Measurements from ENCODE around the gene TRPM3. TPM values are rescaled to one million over a fixed set of nuclear protein-coding genes. Genes with fewer than 3 reads are reported as not detected.

The TRPM3 gene
- polyA plus RNA-seq, 6 donors from 2014 or later = not detected

DNA sequence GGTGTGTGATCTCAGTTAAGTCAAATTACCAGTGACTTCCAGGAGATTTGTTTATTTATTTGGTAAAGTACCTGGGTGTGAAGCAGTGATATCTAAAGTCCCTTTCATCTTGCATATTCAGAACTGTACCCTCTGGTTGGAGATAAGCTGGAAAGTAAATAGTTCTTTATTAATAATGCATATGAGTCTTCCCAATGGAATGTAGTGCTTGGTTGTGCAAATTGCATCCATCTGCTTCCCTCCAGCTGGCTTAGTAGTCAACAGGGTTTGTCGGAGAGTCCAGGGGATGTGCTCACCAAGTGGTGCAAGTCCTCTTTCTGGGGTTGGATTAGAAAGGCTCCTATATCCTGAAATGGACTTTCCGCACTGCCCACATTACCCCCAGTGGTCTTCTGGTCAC, 42.0 kb downstream of the TRPM3 start:
- peaks cover 0 to 9% (median 3%) of the 10 kb centered on the region in 7 donors for H3K9me3 Mint-ChIP-seq
- DNase-seq = no peak
- no peaks in the 10 kb centered on the region for H3K4me1 Mint-ChIP-seq
- H3K36me3 Mint-ChIP-seq = no peaks in the 10 kb centered on the region
- no peak overlapping the region for H3K27ac Mint-ChIP-seq
- no peak overlapping the region for H3K4me3 Mint-ChIP-seq
- no peak for ATAC-seq (ENCODE audit: low read depth in 2 of 2)
- H3K27me3 Mint-ChIP-seq = no peaks in the 10 kb centered on the region

DNA sequence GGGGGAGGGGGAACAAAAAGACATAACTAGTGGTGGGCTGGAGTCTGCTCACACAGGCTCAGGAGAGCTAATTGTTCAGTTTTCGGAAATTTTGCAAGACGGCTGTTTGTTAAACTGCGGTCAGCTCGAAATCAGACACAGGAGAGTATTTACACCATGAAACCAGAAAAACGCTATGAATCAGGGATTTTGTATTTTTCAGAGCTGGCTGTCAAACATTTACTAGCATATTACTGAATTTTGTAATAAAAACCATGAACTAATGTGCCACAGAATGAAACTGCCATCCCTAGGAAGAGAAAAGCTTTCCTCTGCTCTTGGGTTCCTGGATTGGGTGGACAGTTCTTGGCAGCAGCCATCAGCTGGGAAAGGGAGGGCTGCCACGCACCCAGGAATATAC, 45.3 kb downstream of the TRPM3 start:
- Mint-ChIP-seq H3K36me3 (no peaks in the 10 kb centered on the region), H3K4me3 (no peak overlapping the region), H3K9me3 (peaks cover 0 to 9% (median 1%) of the 10 kb centered on the region in 7 donors), H3K27ac (no peak overlapping the region), H3K4me1 (no peaks in the 10 kb centered on the region), H3K27me3 (no peaks in the 10 kb centered on the region)
- no peak for DNase-seq
- ATAC-seq (ENCODE audit: low read depth in 2 of 2) = no peak

DNA sequence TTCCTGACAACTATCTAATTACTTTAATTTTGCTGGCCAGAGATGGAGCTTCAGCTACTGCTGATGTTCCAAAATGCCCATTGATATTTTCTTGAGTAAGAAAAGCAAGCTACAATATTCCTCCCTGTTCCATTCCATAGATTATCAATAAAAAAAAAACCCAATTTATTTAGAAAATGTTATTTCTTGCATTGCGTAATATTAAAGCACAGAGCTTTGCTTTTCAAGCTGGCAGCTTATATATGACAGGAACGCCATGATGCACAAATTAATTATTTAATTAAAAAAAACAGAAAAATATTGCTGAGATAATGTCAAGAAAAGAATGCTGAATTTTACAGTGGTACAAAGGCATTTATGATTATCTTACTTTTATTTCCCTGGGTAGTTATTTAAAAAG, 47.9 kb downstream of the TRPM3 start:
- no peaks in the 10 kb centered on the region for H3K27me3 Mint-ChIP-seq
- no peak for ATAC-seq (ENCODE audit: low read depth in 2 of 2)
- no peaks in the 10 kb centered on the region for H3K4me1 Mint-ChIP-seq
- no peak overlapping the region for H3K4me3 Mint-ChIP-seq
- H3K9me3 Mint-ChIP-seq = peaks cover 0 to 9% (median 1%) of the 10 kb centered on the region in 7 donors
- DNase-seq = no peak
- no peak overlapping the region for H3K27ac Mint-ChIP-seq
- H3K36me3 Mint-ChIP-seq = no peaks in the 10 kb centered on the region

DNA sequence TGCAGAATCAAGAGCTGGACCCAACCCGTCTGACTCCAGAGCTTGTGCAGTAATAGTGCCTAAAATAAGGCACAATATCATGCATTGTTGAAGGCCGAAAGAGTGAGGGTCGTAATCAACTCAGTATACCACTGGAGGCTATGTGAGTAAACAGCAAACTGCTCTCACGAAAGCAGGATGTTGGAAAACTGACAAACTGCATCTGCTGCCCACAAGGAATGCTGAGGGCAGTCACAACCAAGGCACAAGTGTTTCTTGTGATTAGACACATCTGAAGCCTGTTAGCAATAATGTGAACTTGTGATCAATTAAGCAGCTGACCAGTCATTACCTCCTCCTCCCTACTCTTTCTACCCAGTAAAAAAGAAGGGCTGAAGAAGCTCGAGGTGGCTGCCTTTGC, 48.8 kb downstream of the TRPM3 start:
- Mint-ChIP-seq H3K4me3 (no peak overlapping the region), H3K27ac (no peak overlapping the region), H3K4me1 (no peaks in the 10 kb centered on the region), H3K36me3 (no peaks in the 10 kb centered on the region), H3K9me3 (peaks cover 0 to 9% (median 1%) of the 10 kb centered on the region in 7 donors), H3K27me3 (no peaks in the 10 kb centered on the region)
- DNase-seq (no peak), ATAC-seq (ENCODE audit: low read depth in 2 of 2) (no peak)

DNA sequence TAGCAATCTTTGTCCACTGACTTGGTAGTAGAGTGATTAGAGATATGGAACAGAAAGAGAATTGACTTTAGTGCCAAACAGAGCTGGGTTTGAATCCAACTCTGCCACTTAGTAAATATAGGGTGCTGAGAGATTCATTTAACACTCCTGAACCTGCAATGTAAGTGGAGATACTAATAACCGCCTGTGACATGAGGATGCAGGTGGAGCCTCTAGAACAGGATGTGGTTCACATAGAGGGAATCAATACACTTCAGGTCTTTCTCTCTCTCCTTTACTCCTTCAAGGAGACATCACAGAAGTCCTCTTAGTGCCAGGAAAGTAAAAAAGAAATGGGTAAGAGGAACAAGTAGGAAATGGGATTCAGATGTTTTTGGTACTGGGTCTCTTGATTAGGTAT, 49.8 kb downstream of the TRPM3 start:
- no peaks in the 10 kb centered on the region for H3K36me3 Mint-ChIP-seq
- no peak overlapping the region for H3K27ac Mint-ChIP-seq
- DNase-seq = no peak
- H3K9me3 Mint-ChIP-seq = peaks cover 0 to 4% (median 0%) of the 10 kb centered on the region in 7 donors
- H3K4me1 Mint-ChIP-seq = no peaks in the 10 kb centered on the region
- no peak for ATAC-seq (ENCODE audit: low read depth in 2 of 2)
- H3K4me3 Mint-ChIP-seq = no peak overlapping the region
- H3K27me3 Mint-ChIP-seq = no peaks in the 10 kb centered on the region

DNA sequence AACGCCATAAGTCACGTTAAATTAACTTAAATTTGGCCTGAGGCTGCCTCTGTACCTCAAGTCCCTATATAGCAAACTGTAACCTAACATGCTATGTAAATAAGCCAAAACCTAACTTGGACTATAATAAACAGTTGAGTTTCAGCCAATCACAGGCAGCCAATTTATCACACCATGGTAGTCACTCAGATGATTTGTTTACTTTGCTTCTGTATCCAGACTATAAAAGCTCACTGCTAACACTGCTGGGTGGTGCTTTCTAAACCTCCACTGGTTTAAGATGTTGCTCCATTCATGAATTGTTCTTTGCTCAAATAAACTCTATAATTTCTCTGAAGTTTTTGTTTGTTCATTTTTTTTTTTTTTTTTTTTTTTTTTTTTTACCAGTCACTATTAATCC, 62.8 kb downstream of the TRPM3 start:
- peaks cover 0 to 3% (median 0%) of the 10 kb centered on the region in 7 donors for H3K9me3 Mint-ChIP-seq
- no peaks in the 10 kb centered on the region for H3K36me3 Mint-ChIP-seq
- DNase-seq (no peak), ATAC-seq (ENCODE audit: low read depth in 2 of 2) (no peak)
- no peak overlapping the region for H3K4me3 Mint-ChIP-seq
- no peaks in the 10 kb centered on the region for H3K4me1 Mint-ChIP-seq
- no peak overlapping the region for H3K27ac Mint-ChIP-seq
- H3K27me3 Mint-ChIP-seq = no peaks in the 10 kb centered on the region

DNA sequence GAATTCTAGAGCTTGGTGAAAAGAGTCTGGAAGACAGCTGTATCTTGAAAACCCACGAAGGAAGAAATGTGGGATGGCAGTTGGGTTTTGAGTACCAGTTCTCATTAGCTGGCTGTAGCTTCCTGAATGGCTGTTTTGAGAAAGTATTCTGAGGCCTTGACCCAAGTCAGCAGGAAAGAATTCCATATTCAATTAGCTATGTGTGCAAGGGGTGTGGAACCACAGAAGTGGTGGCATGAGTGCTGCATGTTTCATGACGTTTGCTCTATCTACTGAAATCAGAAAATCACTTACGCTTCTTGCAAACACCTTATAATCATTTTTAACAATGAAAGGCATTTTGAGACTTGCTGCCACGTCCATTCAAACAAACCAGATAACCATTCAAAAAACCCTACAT, 69.1 kb downstream of the TRPM3 start:
- ATAC-seq (ENCODE audit: low read depth in 2 of 2) = no peak
- Mint-ChIP-seq H3K4me3 (no peak overlapping the region), H3K9me3 (peaks cover 0 to 6% (median 0%) of the 10 kb centered on the region in 7 donors), H3K27ac (no peak overlapping the region), H3K4me1 (no peaks in the 10 kb centered on the region), H3K27me3 (no peaks in the 10 kb centered on the region), H3K36me3 (no peaks in the 10 kb centered on the region)
- DNase-seq = no peak

DNA sequence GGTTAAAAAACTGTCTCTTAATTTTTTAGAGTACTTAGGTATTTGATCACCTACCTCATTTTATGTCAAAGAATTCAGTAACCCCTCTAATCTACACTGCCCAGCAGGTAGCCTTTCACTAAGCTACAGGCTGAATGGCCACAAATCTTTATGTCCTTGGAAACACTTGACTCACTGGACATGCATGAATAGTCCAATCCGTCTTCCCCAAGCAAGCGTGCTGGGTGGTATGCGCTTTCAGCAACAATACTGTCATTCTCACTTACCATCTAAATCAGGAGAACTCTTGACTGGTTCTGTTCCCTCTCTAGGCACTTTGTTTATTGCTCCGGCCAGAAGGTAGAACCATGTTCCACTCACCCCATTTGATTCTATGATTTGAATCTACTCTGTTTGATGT, 73.1 kb downstream of the TRPM3 start:
- Mint-ChIP-seq H3K27ac (no peak overlapping the region), H3K27me3 (no peaks in the 10 kb centered on the region), H3K36me3 (no peaks in the 10 kb centered on the region), H3K9me3 (peaks cover 0 to 6% (median 0%) of the 10 kb centered on the region in 7 donors), H3K4me1 (no peaks in the 10 kb centered on the region), H3K4me3 (no peak overlapping the region)
- no peak for ATAC-seq (ENCODE audit: low read depth in 2 of 2)
- no peak for DNase-seq

DNA sequence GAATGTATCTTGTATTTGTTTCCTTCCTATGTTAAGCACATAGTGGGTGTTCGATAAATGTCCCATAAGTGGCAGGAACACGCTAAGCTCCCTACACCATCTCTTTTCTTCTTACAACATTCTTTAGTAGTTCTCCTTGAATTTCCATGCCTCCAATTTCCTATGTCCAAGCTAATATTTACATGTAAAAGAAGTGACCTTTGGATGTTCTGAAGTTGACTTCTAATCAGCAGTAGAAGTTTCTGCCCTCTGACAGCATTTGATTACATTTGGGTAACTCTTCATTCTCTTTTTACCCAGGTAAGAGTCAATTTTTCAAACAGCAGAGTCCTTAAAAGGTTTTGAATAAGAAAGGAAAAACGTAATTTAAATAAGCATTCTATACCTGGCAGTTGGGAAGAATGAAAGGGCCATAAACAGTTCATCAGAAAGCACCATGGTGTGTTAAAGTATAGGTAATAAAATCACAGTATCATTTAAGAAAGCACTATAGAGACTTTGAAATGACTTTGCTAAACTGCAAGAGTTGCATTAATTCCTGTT, 78.9 kb downstream of the TRPM3 start:
- Mint-ChIP-seq H3K4me1 (no peaks in the 10 kb centered on the region), H3K27ac (no peak overlapping the region), H3K36me3 (no peaks in the 10 kb centered on the region), H3K9me3 (peaks cover 0 to 6% (median 0%) of the 10 kb centered on the region in 7 donors), H3K27me3 (no peaks in the 10 kb centered on the region), H3K4me3 (no peak overlapping the region)
- DNase-seq = no peak
- ATAC-seq (ENCODE audit: low read depth in 2 of 2) = no peak

DNA sequence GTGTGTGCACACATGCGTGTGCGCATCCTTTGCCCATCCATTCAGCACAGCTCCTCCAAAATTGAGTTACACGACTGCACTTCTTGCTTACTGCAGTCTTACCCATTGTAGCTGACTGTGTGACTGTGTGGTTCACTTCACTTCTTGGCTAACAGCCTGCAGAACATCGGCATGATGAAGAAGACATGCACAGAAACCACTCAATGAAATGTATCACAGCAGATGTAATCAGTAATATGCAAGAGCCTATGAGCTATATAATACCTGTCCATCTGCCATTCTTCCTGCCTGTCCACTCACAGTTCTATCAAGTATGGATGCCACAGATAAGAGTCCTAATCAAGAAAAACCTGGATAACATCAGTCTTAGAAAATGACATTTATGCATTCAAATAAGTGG, 83.9 kb downstream of the TRPM3 start:
- DNase-seq (no peak), ATAC-seq (ENCODE audit: low read depth in 2 of 2) (no peak)
- Mint-ChIP-seq H3K36me3 (no peaks in the 10 kb centered on the region), H3K9me3 (peaks cover 0 to 4% (median 0%) of the 10 kb centered on the region in 7 donors), H3K4me1 (no peaks in the 10 kb centered on the region), H3K27me3 (no peaks in the 10 kb centered on the region), H3K27ac (no peak overlapping the region), H3K4me3 (no peak overlapping the region)

DNA sequence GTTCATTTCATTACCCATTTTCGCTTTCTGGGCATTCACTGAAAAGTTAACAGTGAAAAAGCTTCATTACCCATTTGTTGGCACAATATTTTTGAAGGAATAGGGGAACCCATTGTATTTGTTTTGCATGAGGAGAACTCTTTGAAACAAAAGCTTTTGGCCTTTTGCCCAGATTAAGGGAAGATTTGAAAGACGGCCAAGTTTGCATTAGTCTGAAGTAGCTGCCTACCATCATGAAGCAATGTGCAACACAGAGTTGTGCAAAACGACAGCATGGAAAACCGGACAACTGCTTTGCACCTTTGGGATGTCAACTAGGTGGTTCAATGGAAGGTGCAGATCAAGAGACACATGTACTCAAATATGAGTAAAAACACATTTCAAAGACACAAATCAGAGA, 84.9 kb downstream of the TRPM3 start:
- H3K27me3 Mint-ChIP-seq = no peaks in the 10 kb centered on the region
- no peak for DNase-seq
- H3K36me3 Mint-ChIP-seq = no peaks in the 10 kb centered on the region
- H3K27ac Mint-ChIP-seq = no peak overlapping the region
- no peaks in the 10 kb centered on the region for H3K4me1 Mint-ChIP-seq
- no peak for ATAC-seq (ENCODE audit: low read depth in 2 of 2)
- no peak overlapping the region for H3K4me3 Mint-ChIP-seq
- peaks cover 0 to 4% (median 0%) of the 10 kb centered on the region in 7 donors for H3K9me3 Mint-ChIP-seq

DNA sequence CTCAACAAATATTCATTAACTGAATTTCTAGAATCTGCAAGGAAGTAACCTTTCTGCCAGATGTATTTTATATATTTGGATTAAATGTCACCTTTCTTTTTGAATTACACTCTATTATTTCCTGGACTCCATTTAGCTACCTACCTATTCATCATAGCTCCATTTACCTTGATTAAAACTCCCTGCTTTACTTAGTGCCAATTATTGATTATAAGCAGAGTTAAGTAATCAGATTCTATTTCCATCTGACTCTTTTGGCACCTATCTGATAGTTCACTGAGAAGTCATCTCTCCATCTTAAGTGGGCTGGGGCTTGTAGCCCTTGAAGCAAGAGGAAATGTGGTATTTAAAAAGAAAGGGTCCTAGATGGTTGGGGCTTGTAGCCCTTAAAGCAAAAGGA, 88.6 kb downstream of the TRPM3 start:
- no peak for DNase-seq
- no peak overlapping the region for H3K4me3 Mint-ChIP-seq
- no peak for ATAC-seq (ENCODE audit: low read depth in 2 of 2)

DNA sequence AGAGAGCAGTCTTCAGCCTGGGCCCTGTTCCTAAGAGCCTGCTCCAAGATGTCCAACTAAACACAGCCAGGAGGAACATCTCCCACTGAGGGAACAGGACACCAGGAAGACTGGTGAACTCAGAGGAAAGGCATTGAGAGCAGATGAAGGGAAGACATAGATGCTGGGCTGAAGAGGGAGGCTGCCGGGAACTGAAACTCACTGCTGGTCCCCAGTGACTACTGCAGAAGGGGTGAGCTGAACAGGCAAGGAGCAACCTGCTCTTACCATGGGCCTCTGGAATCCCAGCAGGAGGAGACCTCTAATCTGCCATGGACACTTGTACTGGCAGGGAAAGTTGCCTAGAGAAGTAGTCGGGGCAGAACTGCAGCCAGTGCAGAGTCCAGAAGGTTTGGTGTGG, 95.7 kb downstream of the TRPM3 start:
- ATAC-seq (ENCODE audit: low read depth in 2 of 2) (no peak), DNase-seq (no peak)
- no peaks in the 10 kb centered on the region for H3K36me3 Mint-ChIP-seq
- no peak overlapping the region for H3K27ac Mint-ChIP-seq
- peaks cover 0 to 10% (median 2%) of the 10 kb centered on the region in 7 donors for H3K9me3 Mint-ChIP-seq
- no peaks in the 10 kb centered on the region for H3K4me1 Mint-ChIP-seq
- no peak overlapping the region for H3K4me3 Mint-ChIP-seq
- H3K27me3 Mint-ChIP-seq = no peaks in the 10 kb centered on the region

More for the DNA sequence above, 88.6 kb downstream of the TRPM3 start:
- Mint-ChIP-seq H3K4me1 (no peaks in the 10 kb centered on the region), H3K27me3 (no peaks in the 10 kb centered on the region), H3K9me3 (peaks cover 0 to 4% (median 0%) of the 10 kb centered on the region in 7 donors), H3K36me3 (no peaks in the 10 kb centered on the region), H3K27ac (no peak overlapping the region)

DNA sequence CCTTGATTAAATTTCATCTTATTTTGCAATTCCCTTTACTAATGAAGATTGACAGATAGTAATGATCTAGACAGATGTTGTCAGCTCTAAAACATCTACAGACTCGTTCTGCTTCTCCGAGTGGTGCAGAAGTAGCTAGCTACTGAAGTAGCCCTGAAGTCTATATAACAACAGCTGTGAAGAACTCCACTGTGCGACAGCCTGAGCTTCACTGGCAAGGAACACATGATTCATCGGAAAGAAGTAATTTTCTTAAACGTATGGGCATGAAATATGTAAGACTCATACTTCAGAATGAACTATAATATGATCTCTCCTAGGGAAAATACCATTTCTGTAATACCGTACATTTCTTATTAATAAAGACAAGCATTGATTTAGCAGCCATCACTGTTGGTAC, 96.2 kb downstream of the TRPM3 start:
- no peaks in the 10 kb centered on the region for H3K4me1 Mint-ChIP-seq
- ATAC-seq (ENCODE audit: low read depth in 2 of 2) = no peak
- no peak for DNase-seq
- H3K27me3 Mint-ChIP-seq = no peaks in the 10 kb centered on the region
- peaks cover 0 to 10% (median 2%) of the 10 kb centered on the region in 7 donors for H3K9me3 Mint-ChIP-seq
- no peak overlapping the region for H3K4me3 Mint-ChIP-seq
- H3K27ac Mint-ChIP-seq = no peak overlapping the region
- H3K36me3 Mint-ChIP-seq = no peaks in the 10 kb centered on the region

DNA sequence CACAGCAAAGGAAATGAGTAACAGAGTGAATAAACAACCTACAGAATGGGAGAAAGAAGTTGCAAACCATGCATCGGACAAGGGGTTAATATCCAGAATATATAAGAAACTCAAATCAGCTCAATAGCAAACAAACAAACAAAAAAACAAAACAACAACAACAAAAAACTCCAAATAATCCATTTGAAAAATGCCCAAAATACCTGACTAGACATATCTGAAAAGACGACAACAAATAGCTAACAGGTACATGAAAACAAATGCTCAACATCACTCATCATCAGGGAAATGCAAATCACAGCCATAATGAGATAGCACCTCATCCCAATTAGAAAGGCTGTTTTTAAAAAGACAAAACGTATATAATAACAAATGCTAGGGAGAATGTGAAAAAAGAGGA, 111.2 kb downstream of the TRPM3 start:
- Mint-ChIP-seq H3K27ac (no peak overlapping the region), H3K9me3 (peaks cover 5 to 15% (median 9%) of the 10 kb centered on the region in 7 donors), H3K4me1 (no peaks in the 10 kb centered on the region), H3K4me3 (no peak overlapping the region), H3K27me3 (no peaks in the 10 kb centered on the region), H3K36me3 (peaks cover 0 to 6% of the 10 kb centered on the region in 2 donors)
- no peak for ATAC-seq (ENCODE audit: low read depth in 2 of 2)
- DNase-seq = no peak
